Epithelial cell of proximal tubule (primary cell): ENCODE measurements around the gene TBATA. TPM values are rescaled to one million over a fixed set of nuclear protein-coding genes. Genes with fewer than 3 reads are reported as not detected.

Experiments
- DNase-seq: peaks from one replicate; pipeline ENCODE4 v3.0.0-alpha.2; 2011; ENCODE audit warnings: low read depth
- H3K4me3 ChIP-seq: 2 replicates; pipeline ENCODE4 v1.5.1; 2011; ENCODE audit warnings: low read depth, mild to moderate bottlenecking, low read length
- CTCF ChIP-seq: conservative IDR thresholded peaks from 2 replicates; pipeline ENCODE4 v1.5.1; 2012; ENCODE audit warnings: low read depth, mild to moderate bottlenecking, low read length
- total RNA-seq: library from RNA; depleted of rRNA; stranded (reverse); fragments of >200 nt; gene quantifications from 2 replicates; pipeline ENCODE4 v1.2.3, GENCODE V29; 2015

The TBATA gene
- total RNA-seq, 1 donor from 2014 or later, result not detected

GRCh38 chr10:70757856-70758255 is 27.3 kb downstream of the TBATA start:
- TF ChIP-seq CTCF, result no peak
- no peak for DNase-seq

GRCh38 chr10:70756700-70757360 is 28.3 kb downstream of the TBATA start:
- TF ChIP-seq CTCF, result no peak
- DNase-seq, result no peak
- H3K4me3 ChIP-seq, result no peak overlapping the region

More at GRCh38 chr10:70757856-70758255, 27.3 kb downstream of the TBATA start:
- no peak overlapping the region for H3K4me3 ChIP-seq

GRCh38 chr10:70753841-70754621 is 31.1 kb downstream of the TBATA start:
- H3K4me3 ChIP-seq, result no peak overlapping the region
- peak; percentile 89 for DNase-seq
- TF ChIP-seq CTCF, result no peak

GRCh38 chr10:70753026-70753663 is 32.0 kb downstream of the TBATA start:
- DNase-seq, result no peak
- no peak overlapping the region for H3K4me3 ChIP-seq
- no peak for TF ChIP-seq CTCF

- DNase-seq, result no peak
- TF ChIP-seq CTCF, result no peak
- H3K4me3 ChIP-seq, result no peak overlapping the region
Measured at GRCh38 chr10:70752571-70752970, 32.6 kb downstream of the TBATA start.

GRCh38 chr10:70751991-70752390 is 33.2 kb downstream of the TBATA start:
- DNase-seq, result no peak

More at GRCh38 chr10:70751991-70752390, 33.2 kb downstream of the TBATA start:
- no peak overlapping the region for H3K4me3 ChIP-seq
- TF ChIP-seq CTCF, result no peak
